ENCODE data around the gene HEATR5A. TPM values are rescaled to one million over a fixed set of nuclear protein-coding genes. Genes with fewer than 3 reads are reported as not detected.
A peak's percentile ranks its signal among the peaks of the same experiment; 100 is the strongest.
"Not testable (repeated sequence)": the region's sequence is repeated elsewhere in the genome, so short reads cannot be mapped to it uniquely, and the experiment has no call there.

Gene HEATR5A
- total RNA-seq (10 to 100 TPM in 4 of 5 donors, 1 to 10 TPM in 1; 7.5 to 13.2 (median 13.0) TPM), total RNA-seq (4.1 to 18.0 (median 9.6) reads per million in 29 experiments)
- 15.9 TPM for total RNA-seq (2013)

- Histone ChIP-seq H3K4me3 (ENCODE audit: control insufficient read depth in 1 of 2, extremely low read depth in 1 of 2, low read length in 1 of 2) (peak within 1 kb of the TSS; percentile 94 to 98), H3K27me3 (replicated peaks in 1 of 2; ENCODE audit: control insufficient read depth in 2 of 2, extremely low read depth in 1 of 2, insufficient read depth in 2 of 2, low read length in 1 of 2) (no peaks in the 10 kb centered on the region), H3K9me3 (no peaks in the 10 kb centered on the region), H3K4me1 (ENCODE audit: control insufficient read depth in 1 of 2, extremely low read depth in 1 of 2, insufficient read depth in 2 of 2, low read length in 2 of 2) (peaks cover 3% of the 10 kb centered on the region in 2 experiments), H3K27ac (ENCODE audit: low read length) (peak within 1 kb of the TSS; percentile 57), H3K36me3 (ENCODE audit: control insufficient read depth in 2 of 2, extremely low read depth in 1 of 2, insufficient read depth in 1 of 2, low read length in 1 of 2) (no peaks in the 10 kb centered on the region)
- WGBS (ENCODE audit: insufficient coverage) = under 1% methylated on average over 53 of the region's 56 CpGs
- no peaks in the 10 kb centered on the region for H3K36me3 Mint-ChIP-seq
- peak within 1 kb of the TSS; percentile 94 to 98 (median 96) for H3K4me3 Mint-ChIP-seq
- ChIA-PET POLR2A (interaction anchor here (0.5 to 1.3 kb wide), 11 partner anchors 10 to 783 kb away, joined by 3 to 12 read pairs (median 4); partner anchors contain the start of genes DTD2 (in 1 of the 2), NUBPL (in 1 of the 2) and RNU6-8 (in 1 of the 2)), CTCF (interaction anchor here (0.7 to 2.1 kb wide), 8 partner anchors 26 to 1139 kb away, joined by 3 to 17 read pairs (median 4); partner anchors contain the start of genes DTD2 (in 1 of the 2) and NUBPL (in 1 of the 2))
- peaks cover 14 to 32% (median 24%) of the 10 kb centered on the region in 3 donors for H3K4me1 Mint-ChIP-seq
- H3K27ac Mint-ChIP-seq = peak within 1 kb of the TSS; percentile 85 to 94
- no peaks in the 10 kb centered on the region for H3K27me3 Mint-ChIP-seq
- peak; percentile 78 to 96 (median 89) for DNase-seq
- peak; percentile 96 to 98 (median 97) for ATAC-seq (replicated peaks in 1 of 4)
- no peaks in the 10 kb centered on the region for H3K9me3 Mint-ChIP-seq
These were observed at the start of gene HEATR5A for GRCh38 chr14:31420319-31421111. Gene HEATR5A, minus strand, starts transcription at chr14:31420550. Its CDS starts 17,575 bp downstream, at chr14:31402975.

DNA sequence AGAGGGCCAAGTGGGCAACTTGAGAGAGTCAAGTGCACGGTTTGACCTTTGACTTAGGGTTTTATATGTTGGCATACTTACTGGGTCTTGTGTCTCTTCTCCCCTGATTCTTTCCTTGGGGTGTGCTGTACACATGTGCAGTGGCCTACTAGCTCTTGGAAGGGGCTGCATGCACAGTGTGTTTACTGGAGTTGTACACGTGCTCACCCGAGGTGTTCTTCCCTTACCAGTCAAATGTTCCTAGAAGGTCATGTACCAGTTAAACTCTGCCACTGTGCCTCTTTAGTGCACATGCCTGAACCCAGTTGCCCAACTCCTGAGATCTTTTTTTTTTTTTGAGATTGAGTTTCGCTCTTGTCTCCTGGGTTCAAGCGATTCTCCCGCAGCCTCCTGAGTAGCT lies 46.2 kb upstream of the HEATR5A start:
- 94% methylated on average over 6 of the region's 6 CpGs for WGBS (ENCODE audit: insufficient coverage)
- ChIA-PET CTCF (no interaction called here), POLR2A (no interaction called here)
- Mint-ChIP-seq H3K4me1 (no peaks in the 10 kb centered on the region), H3K4me3 (no peak overlapping the region), H3K9me3 (no peaks in the 10 kb centered on the region), H3K36me3 (no peaks in the 10 kb centered on the region), H3K27me3 (peaks cover 4% of the 10 kb centered on the region in 2 donors), H3K27ac (no peak overlapping the region)
- no peaks in the 10 kb centered on the region for H3K4me1 ChIP-seq (ENCODE audit: control insufficient read depth in 1 of 2, extremely low read depth in 1 of 2, insufficient read depth in 2 of 2, low read length in 2 of 2)
- no peak overlapping the region for H3K27ac ChIP-seq (ENCODE audit: low read length)
- no peaks in the 10 kb centered on the region for H3K9me3 ChIP-seq
- no peaks in the 10 kb centered on the region for H3K27me3 ChIP-seq (replicated peaks in 1 of 2; ENCODE audit: control insufficient read depth in 2 of 2, extremely low read depth in 1 of 2, insufficient read depth in 2 of 2, low read length in 1 of 2)
- DNase-seq = no peak
- H3K4me3 ChIP-seq (ENCODE audit: control insufficient read depth in 1 of 2, extremely low read depth in 1 of 2, low read length in 1 of 2) = no peak overlapping the region
- H3K36me3 ChIP-seq (ENCODE audit: control insufficient read depth in 2 of 2, extremely low read depth in 1 of 2, insufficient read depth in 1 of 2, low read length in 1 of 2) = no peaks in the 10 kb centered on the region
- no peak for ATAC-seq (replicated peaks in 1 of 4)

GRCh38 chr14:31465111-31465510 lies 44.8 kb upstream of the HEATR5A start:
- CTCF ChIA-PET = interaction anchor here in 1 of 2 donors (0.6 kb wide), 1 partner anchor 129 kb away, joined by 4 read pairs; no protein-coding TSS in a partner anchor
- H3K4me1 Mint-ChIP-seq = no peaks in the 10 kb centered on the region
- POLR2A ChIA-PET = no interaction called here
- H3K4me3 Mint-ChIP-seq = no peak overlapping the region
- H3K9me3 ChIP-seq = no peaks in the 10 kb centered on the region
- H3K4me1 ChIP-seq (ENCODE audit: control insufficient read depth in 1 of 2, extremely low read depth in 1 of 2, insufficient read depth in 2 of 2, low read length in 2 of 2) = no peaks in the 10 kb centered on the region
- no peak overlapping the region for H3K27ac ChIP-seq (ENCODE audit: low read length)
- no peak for ATAC-seq (replicated peaks in 1 of 4)
- no peak for DNase-seq
- H3K36me3 Mint-ChIP-seq = no peaks in the 10 kb centered on the region
- peaks cover 4 to 8% of the 10 kb centered on the region in 2 donors for H3K27me3 Mint-ChIP-seq
- no peaks in the 10 kb centered on the region for H3K9me3 Mint-ChIP-seq
- no peaks in the 10 kb centered on the region for H3K27me3 ChIP-seq (replicated peaks in 1 of 2; ENCODE audit: control insufficient read depth in 2 of 2, extremely low read depth in 1 of 2, insufficient read depth in 2 of 2, low read length in 1 of 2)
- no peaks in the 10 kb centered on the region for H3K36me3 ChIP-seq (ENCODE audit: control insufficient read depth in 2 of 2, extremely low read depth in 1 of 2, insufficient read depth in 1 of 2, low read length in 1 of 2)
- H3K27ac Mint-ChIP-seq = no peak overlapping the region
- H3K4me3 ChIP-seq (ENCODE audit: control insufficient read depth in 1 of 2, extremely low read depth in 1 of 2, low read length in 1 of 2) = no peak overlapping the region

DNA sequence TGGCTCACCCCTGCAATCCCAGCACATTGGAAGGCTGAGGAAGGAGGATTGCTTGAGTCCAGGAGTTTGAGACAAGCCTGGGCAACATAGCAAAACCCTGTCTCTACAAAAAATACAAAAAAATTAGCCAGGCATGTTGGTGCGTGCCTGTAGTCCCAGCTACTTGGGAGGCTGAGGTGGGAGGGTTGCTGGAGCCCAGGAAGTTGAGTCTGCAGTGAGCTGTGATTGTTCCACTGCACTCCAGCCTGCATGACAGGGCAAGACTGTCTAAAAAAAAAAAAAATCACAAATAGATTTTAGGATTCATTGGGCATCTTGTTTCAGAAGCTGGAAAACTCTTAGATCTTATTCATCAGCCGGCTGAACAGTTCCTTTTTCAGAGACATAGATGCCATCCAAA lies 42.1 kb upstream of the HEATR5A start:
- DNase-seq; H3K27me3 ChIP-seq (replicated peaks in 1 of 2; ENCODE audit: control insufficient read depth in 2 of 2, extremely low read depth in 1 of 2, insufficient read depth in 2 of 2, low read length in 1 of 2); H3K4me1 ChIP-seq (ENCODE audit: control insufficient read depth in 1 of 2, extremely low read depth in 1 of 2, insufficient read depth in 2 of 2, low read length in 2 of 2); H3K27ac ChIP-seq (ENCODE audit: low read length); H3K4me3 Mint-ChIP-seq; H3K27me3 Mint-ChIP-seq; CTCF ChIA-PET; H3K36me3 Mint-ChIP-seq; H3K9me3 ChIP-seq; ATAC-seq (replicated peaks in 1 of 4); H3K4me3 ChIP-seq (ENCODE audit: control insufficient read depth in 1 of 2, extremely low read depth in 1 of 2, low read length in 1 of 2); H3K27ac Mint-ChIP-seq; H3K36me3 ChIP-seq (ENCODE audit: control insufficient read depth in 2 of 2, extremely low read depth in 1 of 2, insufficient read depth in 1 of 2, low read length in 1 of 2); H3K9me3 Mint-ChIP-seq: not testable (repeated sequence)
- POLR2A ChIA-PET = interaction anchor here in 1 of 2 donors (0.7 kb wide), 1 partner anchor 42 kb away, joined by 4 read pairs; no protein-coding TSS in a partner anchor
- no CpG with 5 or more reads among the region's 2 CpGs for WGBS (ENCODE audit: insufficient coverage)
- peaks cover 12 to 14% (median 12%) of the 10 kb centered on the region in 3 donors for H3K4me1 Mint-ChIP-seq

- no peak for ATAC-seq (replicated peaks in 1 of 4)
- WGBS (ENCODE audit: insufficient coverage) = 80% methylated on average over 3 of the region's 3 CpGs
These were observed 41.2 kb upstream of the HEATR5A start for GRCh38 chr14:31461545-31461944.

More at GRCh38 chr14:31461545-31461944, 41.2 kb upstream of the HEATR5A start:
- peaks cover 16 to 18% (median 17%) of the 10 kb centered on the region in 3 donors for H3K4me1 Mint-ChIP-seq
- H3K27me3 Mint-ChIP-seq = peaks cover 0 to 4% of the 10 kb centered on the region in 2 donors
- no peak overlapping the region for H3K27ac Mint-ChIP-seq
- Histone ChIP-seq H3K4me1 (ENCODE audit: control insufficient read depth in 1 of 2, extremely low read depth in 1 of 2, insufficient read depth in 2 of 2, low read length in 2 of 2) (peaks cover 4 to 5% of the 10 kb centered on the region in 2 experiments), H3K27ac (ENCODE audit: low read length) (no peak overlapping the region), H3K4me3 (ENCODE audit: control insufficient read depth in 1 of 2, extremely low read depth in 1 of 2, low read length in 1 of 2) (no peak overlapping the region), H3K27me3 (replicated peaks in 1 of 2; ENCODE audit: control insufficient read depth in 2 of 2, extremely low read depth in 1 of 2, insufficient read depth in 2 of 2, low read length in 1 of 2) (no peaks in the 10 kb centered on the region), H3K9me3 (no peaks in the 10 kb centered on the region), H3K36me3 (ENCODE audit: control insufficient read depth in 2 of 2, extremely low read depth in 1 of 2, insufficient read depth in 1 of 2, low read length in 1 of 2) (no peaks in the 10 kb centered on the region)
- no peaks in the 10 kb centered on the region for H3K9me3 Mint-ChIP-seq
- POLR2A ChIA-PET = interaction anchor here in 1 of 2 donors (0.7 kb wide), 1 partner anchor 585 kb away, joined by 14 read pairs; no protein-coding TSS in a partner anchor
- DNase-seq = no peak
- no peaks in the 10 kb centered on the region for H3K36me3 Mint-ChIP-seq
- no peak overlapping the region for H3K4me3 Mint-ChIP-seq
- CTCF ChIA-PET = interaction anchor here in 1 of 2 donors (0.5 kb wide), 1 partner anchor 792 kb away, joined by 5 read pairs; no protein-coding TSS in a partner anchor

Measured in T-cell (primary cell).